Measurements from ENCODE around the gene CDK11A.
A peak's percentile ranks its signal among the peaks of the same experiment; 100 is the strongest.
"Not testable (repeated sequence)": the region's sequence is repeated elsewhere in the genome, so short reads cannot be mapped to it uniquely, and the experiment has no call there.

The CDK11A gene

GRCh38 chr1:1754051-1754815, 30.1 kb upstream of the CDK11A start:
- DNase-seq (ENCODE audit: insufficient read length, low spot score) (no peak), FAIRE-seq (no peak)

DNA sequence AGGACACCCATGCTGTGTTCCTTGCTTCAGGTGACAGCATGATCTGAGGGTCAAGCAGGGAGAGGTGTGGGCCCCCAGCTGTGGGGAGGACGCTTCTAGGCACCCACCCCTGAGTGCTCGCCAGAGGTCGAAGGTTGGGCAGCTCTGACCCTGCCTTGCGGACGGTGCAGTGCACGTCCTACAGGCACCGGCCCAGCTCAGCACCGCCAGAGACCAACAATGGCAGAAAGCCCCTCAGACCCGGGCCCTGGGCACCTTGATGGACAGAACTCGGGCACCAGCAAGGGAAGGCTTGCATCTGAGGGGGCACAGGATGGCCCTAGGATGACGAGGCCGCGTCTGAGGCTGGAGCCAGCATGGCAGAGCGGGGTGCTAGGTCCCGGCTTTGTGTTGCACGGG, 29.4 kb upstream of the CDK11A start:
- no peak for FAIRE-seq
- no peak for DNase-seq (ENCODE audit: insufficient read length, low spot score)

GRCh38 chr1:1752636-1753606, 28.8 kb upstream of the CDK11A start:
- no peak for FAIRE-seq
- DNase-seq (ENCODE audit: insufficient read length, low spot score): no peak

DNA sequence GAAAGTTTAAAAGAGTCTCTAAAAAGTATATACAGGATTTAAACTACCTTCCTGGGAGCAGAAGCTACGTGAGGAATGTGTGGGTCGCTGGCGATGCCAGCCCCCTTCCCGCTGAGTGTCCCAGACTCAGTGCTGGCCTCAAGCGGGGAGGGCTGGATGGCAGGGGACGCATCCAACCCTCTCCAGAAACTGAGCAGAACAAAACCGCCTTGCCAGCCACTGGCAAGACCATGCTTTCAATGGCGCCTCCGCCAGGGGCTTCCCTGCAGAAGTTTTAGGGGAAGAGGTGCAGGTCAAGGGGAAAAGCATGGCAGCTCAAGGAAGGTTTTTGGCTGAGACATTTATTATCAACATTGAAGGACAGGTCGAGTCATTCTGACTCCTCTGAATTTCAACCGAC, 28.0 kb upstream of the CDK11A start:
- DNase-seq (ENCODE audit: insufficient read length, low spot score): no peak
- FAIRE-seq: no peak

- not testable (repeated sequence) for DNase-seq (ENCODE audit: insufficient read length, low spot score); FAIRE-seq
These were observed 25.8 kb upstream of the CDK11A start for GRCh38 chr1:1749941-1750340.

DNA sequence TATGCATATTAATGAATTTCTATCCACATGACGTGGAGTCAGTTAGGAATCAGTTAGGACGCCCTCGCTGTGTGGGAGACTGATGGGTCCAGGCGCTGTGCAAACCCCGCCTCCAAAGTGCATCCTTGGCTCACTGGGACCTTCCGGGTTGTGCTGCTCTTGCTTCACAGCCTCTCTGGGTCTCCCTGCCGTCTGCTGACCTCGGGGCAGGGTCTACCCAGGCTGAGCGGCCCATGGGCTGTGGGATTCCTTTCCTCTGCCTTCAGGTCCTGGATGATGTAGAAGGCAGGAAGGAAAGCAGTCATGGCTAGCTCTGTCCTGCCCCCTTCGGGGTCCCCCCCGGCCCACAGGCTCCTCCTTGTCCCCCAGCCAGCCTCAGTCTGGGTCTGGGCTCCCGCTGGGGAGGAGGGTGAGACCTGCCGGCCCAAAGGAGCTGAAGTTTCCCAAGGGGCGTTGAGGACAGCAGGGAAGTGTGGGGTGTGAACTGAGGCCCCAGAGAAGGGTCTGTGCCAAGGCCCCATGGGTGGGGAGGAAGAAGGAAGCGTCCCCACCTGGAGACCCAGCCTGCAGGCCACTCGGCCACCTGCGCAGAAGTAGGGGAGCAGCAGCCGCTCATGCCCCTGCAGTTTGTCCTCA, 24.6 kb upstream of the CDK11A start:
- FAIRE-seq (no peak), DNase-seq (ENCODE audit: insufficient read length, low spot score) (no peak)

GRCh38 chr1:1746566-1746909, 22.4 kb upstream of the CDK11A start:
- FAIRE-seq: peak; percentile 100
- DNase-seq (ENCODE audit: insufficient read length, low spot score): not testable (repeated sequence)

DNA sequence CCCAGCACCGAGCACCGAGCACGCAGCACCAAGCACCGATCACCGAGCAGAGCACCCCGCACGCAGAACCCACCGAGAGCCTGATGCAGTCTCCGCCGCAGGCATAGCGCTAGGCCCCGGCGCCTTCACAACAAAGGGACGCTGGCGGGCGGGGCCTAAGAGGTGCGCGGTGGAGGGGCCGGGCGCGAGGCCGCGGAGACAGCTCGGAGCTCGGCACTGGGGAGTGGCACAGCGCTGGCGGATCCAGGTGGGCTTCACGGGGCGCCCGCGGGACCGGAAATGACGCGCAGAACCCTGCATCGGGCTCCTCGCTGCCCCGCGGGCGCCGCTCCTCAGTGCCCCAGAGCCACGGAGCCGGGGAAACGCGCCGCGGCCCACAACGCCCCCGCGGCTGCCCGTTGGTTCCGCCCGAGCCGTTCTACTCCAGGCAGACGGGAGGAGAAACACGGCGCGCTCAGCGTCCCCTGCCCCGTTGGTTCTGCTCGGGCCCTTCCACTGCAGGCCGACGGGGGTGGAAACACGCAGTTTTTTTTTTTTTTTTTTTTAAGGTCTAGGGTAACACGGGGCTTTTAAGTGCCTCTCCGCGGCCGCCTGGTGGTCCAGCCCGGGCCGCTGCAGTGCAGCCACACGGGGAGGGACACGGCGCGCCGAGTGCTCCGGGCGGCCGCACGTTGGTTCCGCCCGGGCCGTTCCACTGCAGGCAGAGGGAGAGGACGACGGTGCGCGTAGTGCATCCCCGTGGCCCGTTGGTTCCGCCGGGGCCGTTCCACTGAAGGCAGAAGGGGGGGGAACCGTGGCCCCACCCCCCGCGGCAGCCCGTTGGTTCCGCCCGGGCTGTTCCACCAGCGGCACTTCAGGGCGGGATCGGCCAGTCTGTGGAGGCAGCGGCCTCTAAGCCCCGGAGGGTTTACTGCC, 21.8 kb upstream of the CDK11A start:
- not testable (repeated sequence) for DNase-seq (ENCODE audit: insufficient read length, low spot score); FAIRE-seq

GRCh38 chr1:1742529-1742928, 18.4 kb upstream of the CDK11A start:
- DNase-seq (ENCODE audit: insufficient read length, low spot score); FAIRE-seq: not testable (repeated sequence)

DNA sequence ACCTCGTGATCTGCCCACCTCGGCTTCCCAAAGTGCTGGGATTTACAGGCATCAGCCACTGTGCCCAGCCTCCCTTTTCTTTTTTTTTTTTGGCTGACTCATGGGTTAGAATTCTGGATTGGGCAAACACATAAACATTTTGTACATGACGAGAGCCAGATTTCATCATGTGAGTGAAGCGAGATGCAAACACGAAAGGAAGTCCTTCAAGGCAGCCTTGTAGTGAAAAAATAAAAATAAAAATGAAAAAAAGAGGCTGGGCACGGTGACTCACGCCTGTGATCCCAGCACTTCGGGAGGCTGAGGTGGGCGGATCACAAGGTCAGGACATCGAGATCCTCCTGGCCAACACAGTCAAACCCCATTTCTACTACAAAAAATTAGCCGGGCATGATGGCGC, 16.9 kb upstream of the CDK11A start:
- not testable (repeated sequence) for FAIRE-seq; DNase-seq (ENCODE audit: insufficient read length, low spot score)

DNA sequence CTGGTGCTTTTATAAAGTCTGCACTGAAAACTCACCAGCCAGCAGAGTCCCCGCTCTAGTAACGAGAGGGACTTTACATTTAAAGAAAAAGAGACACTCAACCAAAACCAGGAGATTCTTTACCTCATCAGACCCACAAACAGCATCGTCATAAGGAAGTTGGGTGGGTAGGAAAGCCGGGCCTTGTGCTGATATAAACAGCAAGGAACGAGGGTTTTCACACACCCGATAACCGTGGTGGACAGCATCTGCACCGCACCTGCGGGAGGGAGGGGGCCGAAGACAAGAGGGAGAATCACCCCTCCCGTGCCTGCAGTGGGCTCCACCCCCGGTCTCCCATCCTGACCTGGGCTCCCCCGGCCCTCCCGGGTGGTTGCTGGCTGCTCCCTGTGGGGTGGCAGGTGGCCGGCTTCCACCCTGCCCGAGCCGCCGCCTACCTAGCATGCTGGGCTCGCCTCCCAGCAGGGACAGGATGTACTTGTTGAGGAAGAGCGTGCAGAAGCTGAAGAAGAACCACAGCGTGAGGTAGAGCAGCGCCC, 14.7 kb upstream of the CDK11A start:
- FAIRE-seq; DNase-seq (ENCODE audit: insufficient read length, low spot score): not testable (repeated sequence)

DNA sequence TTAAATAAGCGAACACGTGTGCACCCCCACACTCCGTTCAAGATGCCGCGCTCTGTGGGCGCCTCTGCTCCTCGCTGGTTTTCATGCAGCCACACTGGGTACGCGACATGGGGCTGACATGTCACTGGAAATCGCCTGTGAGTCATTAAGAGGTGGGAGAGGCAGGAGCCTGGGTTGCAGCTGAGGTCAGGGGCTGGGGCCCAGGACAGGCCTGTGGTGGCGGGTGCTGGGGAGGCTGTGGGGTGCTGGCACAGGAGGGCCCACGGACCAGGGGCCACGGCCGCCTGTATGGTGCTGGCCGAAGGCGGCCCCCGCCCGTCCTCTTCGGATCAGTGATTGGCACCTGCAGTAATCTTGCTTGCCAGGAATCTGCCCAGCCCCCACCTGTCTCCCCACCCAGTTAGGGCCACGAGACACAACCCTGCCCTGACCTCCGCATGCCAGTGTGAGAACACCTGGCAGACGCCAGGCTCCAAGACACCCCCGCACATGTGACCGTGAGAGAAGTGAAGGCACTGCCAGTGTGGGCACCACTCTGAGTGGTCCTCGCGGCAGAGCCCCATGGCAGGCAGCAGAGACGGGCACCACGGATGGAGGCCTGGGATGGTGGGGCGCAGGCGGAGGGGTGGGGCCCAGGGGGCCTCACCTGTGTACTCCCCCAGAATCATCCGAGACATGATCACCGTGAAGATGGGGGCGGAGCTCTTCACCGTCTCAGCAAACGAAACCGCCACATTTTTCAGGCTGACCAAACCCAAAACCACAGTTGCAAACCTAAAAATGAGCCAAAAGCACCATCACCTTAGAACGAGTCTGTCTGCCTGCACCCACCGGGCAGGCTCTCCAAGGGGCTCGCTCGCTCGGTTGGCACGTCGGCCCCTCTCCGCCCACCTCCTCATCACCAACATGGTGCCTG, 13.8 kb upstream of the CDK11A start:
- FAIRE-seq: peak; percentile 82
- not testable (repeated sequence) for DNase-seq (ENCODE audit: insufficient read length, low spot score)

DNA sequence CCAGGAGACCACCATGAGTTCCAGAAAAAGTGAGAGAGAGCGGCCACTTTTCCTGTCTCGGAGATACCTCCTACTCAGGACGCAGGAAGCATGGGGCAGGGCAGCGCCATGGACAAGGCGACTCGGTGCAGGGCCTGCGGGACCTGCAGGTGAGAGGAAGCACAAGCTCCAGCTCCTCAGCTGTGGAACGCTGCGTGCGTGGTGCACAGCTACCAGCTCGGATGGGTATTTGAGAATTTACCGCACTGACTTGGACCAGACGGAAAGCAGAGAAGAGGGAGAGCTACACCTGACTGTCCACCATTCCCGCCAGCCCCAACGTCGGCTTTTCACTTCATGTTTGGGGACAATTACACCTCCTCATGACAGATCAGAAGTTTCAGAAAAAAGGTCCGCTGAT, 8.2 kb upstream of the CDK11A start:
- DNase-seq (ENCODE audit: insufficient read length, low spot score) (no peak), FAIRE-seq (no peak)

GRCh38 chr1:1730870-1731269, 6.7 kb upstream of the CDK11A start:
- no peak for DNase-seq (ENCODE audit: insufficient read length, low spot score)
- no peak for FAIRE-seq

DNA sequence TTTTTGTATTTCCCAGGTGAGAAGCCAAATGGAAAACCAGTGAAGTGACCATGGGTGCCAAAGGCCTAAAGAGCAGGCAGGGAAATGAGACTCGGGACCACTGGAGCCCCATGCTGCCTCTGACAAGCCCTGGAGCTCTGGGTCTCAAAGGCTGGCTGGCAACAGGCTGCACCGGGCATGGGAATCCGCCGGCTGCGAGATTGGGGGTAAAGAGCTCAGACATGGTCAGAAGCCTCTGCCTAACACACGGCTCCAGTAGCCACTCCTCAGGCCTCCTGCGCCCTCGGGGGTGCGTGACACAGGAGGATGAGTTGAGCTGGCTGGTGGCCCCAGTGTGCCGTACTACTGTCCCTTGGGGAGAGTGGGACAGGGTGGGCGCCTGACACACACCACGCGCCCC, 6.1 kb upstream of the CDK11A start:
- not testable (repeated sequence) for FAIRE-seq; DNase-seq (ENCODE audit: insufficient read length, low spot score)

DNA sequence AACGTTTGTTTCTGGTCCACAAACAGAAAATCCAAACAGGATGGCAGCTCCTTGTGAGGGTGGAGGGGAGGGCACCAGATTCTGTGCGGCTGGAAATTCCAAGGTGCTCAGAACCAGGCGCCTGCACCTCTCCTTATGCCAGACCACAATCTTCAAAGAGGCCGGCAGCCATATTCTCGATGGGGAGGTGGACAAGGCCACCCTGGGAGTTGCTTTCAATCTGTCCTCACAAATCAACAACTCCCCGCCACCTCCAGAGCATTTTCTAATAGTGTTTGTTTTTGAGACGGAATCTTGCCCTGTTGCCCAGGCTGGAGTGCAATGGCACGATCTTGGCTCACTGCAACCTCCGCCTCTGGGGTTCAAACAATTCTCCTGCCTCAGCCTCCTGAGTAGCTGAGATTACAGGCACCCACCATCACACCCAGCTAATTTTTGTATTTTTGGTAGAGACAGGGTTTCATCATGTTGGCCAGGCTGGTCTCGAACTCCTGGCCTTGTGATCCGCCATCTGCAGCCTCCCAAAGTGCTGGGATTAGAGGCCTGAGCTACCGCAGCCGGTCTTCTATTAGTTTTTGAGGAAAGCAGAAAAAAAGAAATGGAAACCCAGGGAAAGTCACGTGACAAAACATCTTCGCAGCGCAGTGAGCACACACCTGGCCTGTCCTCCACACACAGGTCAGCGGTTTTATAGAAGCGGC, 5.1 kb upstream of the CDK11A start:
- not testable (repeated sequence) for DNase-seq (ENCODE audit: insufficient read length, low spot score); FAIRE-seq

DNA sequence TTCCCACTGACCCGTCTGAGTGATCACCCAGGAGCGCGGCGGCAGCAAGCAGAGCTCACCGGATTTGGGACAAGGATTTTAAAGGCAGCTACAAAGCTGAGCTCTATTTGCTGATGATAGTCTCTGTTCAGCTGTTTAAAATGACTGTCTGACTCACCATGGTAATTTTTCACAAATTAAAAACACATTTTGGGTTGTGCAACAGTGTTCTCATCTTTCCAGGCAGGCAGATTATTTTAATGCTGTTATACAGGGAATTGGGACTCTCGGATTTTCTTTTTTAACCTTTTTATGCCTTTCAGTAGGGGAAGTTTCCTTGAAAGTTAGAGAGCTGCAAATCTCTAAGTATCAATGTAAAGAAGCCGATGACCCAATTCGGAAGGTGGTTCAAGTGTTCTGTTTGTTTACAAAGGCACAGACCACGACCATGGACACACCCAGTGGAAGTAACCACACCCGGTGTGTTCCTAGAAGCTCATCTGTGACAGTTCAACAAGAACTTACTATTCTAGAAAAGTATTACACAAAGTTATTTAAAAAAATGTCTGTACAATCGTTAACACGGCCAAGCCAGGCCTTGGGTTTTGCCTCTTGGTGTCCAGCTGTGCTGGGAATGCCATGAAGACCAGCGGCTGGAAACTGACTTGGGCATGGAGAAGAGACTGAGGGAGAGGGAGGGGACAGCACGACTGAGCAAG, 4.3 kb upstream of the CDK11A start:
- not testable (repeated sequence) for FAIRE-seq

More for the DNA sequence above, 4.3 kb upstream of the CDK11A start:
- DNase-seq (ENCODE audit: insufficient read length, low spot score): not testable (repeated sequence)

Measured in GM19239 (cell line).